Panc1 (cell line): Measurements from ENCODE around the gene ZNF808.

ENCODE experiments used
- POLR2AphosphoS5 ChIP-seq: IDR thresholded peaks from 2 replicates; pipeline ENCODE4 v1.6.1; 2012; ENCODE audit warnings: mild to moderate bottlenecking, low read depth, low read length, moderate library complexity
- SIN3A ChIP-seq: IDR thresholded peaks from 2 replicates; pipeline ENCODE4 v1.6.1; 2012; ENCODE audit warnings: low read depth, mild to moderate bottlenecking, low read length, moderate library complexity, borderline replicate concordance; ENCODE audit not compliant: insufficient read depth
- TF ChIP-seq, protein P1 (sequence below): fragments of 450-650 bp; IDR thresholded peaks from 2 replicates; pipeline ENCODE4 v1.5.1; 2017; ENCODE audit warnings: mild to moderate bottlenecking

DNA sequence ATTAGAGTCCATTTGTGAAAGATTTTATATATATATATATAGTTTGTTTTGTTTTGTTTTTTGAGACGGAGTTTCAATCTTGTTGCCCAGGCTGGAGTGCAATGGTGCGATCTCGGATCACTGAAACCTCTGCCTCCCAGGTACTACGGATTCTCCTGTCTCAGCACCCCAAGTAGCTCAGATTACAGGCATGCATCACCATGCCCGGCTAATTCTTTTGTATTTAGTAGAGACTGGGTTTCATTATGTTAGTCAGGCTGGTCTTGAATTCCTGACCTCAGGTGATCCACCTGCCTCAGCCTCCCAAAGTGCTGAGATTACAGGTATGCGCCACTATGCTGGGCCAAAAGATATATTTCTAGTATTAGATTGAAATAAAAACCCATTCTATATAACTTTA is 38.7 kb downstream of the ZNF808 start:
- TF ChIP-seq, protein P1, sequence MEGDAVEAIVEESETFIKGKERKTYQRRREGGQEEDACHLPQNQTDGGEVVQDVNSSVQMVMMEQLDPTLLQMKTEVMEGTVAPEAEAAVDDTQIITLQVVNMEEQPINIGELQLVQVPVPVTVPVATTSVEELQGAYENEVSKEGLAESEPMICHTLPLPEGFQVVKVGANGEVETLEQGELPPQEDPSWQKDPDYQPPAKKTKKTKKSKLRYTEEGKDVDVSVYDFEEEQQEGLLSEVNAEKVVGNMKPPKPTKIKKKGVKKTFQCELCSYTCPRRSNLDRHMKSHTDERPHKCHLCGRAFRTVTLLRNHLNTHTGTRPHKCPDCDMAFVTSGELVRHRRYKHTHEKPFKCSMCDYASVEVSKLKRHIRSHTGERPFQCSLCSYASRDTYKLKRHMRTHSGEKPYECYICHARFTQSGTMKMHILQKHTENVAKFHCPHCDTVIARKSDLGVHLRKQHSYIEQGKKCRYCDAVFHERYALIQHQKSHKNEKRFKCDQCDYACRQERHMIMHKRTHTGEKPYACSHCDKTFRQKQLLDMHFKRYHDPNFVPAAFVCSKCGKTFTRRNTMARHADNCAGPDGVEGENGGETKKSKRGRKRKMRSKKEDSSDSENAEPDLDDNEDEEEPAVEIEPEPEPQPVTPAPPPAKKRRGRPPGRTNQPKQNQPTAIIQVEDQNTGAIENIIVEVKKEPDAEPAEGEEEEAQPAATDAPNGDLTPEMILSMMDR = no peak
- TF ChIP-seq POLR2AphosphoS5 = no peak
- no peak for TF ChIP-seq SIN3A
